Uterus (tissue), 4 donors: ENCODE data around the gene HIC1. TPM values are rescaled to one million over a fixed set of nuclear protein-coding genes. Genes with fewer than 3 reads are reported as not detected.

Experiments used
- DNase-seq, 2 donors: peaks; one replicate each; pipeline ENCODE4 v3.0.0-alpha.2; 2019 to 2020
- H3K27ac ChIP-seq, 2 donors: fragments of 200-600 bp; sonication (generic); 1 replicate in 1 of 2; 2 replicates in 1 of 2; pipeline ENCODE4 v1.5.1; 2016 to 2018
- H3K27me3 ChIP-seq, 2 donors: fragments of 200-600 bp; sonication (generic); one replicate each; pipeline ENCODE4 v1.5.1; 2018 to 2019; ENCODE audit warnings: control low read depth in 1 of 2
- H3K36me3 ChIP-seq, 2 donors: fragments of 200-600 bp; sonication (generic); one replicate each; pipeline ENCODE4 v1.5.1; 2019; ENCODE audit warnings: control low read depth in 1 of 2
- H3K4me1 ChIP-seq, 2 donors: fragments of 200-600 bp; sonication (generic); one replicate each; pipeline ENCODE4 v1.5.1; 2018 to 2019; ENCODE audit warnings: control low read depth in 1 of 2
- H3K4me3 ChIP-seq, 2 donors: fragments of 200-600 bp; sonication (generic); 1 replicate in 1 of 2; 2 replicates in 1 of 2; pipeline ENCODE4 v1.5.1; 2018 to 2019; ENCODE audit warnings: mild to moderate bottlenecking in 1 of 2
- H3K9me3 ChIP-seq, 2 donors: fragments of 200-600 bp; sonication (generic); one replicate each; pipeline ENCODE4 v1.5.1; 2019; ENCODE audit warnings: control low read depth in 1 of 2
- POLR2A ChIP-seq, 2 donors: fragments of 450-650 bp; IDR thresholded peaks; one replicate each; pipeline ENCODE4 v1.6.1; 2016; ENCODE audit warnings: antibody characterized with exemption in 2 of 2, mild to moderate bottlenecking in 1 of 2, moderate library complexity in 1 of 2
- intact Hi-C: fragments of 100-400 bp; cut with DNase I; formaldehyde crosslinking; loops from one replicate; pipeline ENCODE4 v1.15.1; 2023; ENCODE audit warnings: low total_unique reads
- total RNA-seq, 4 donors: library from RNA; depleted of rRNA in 3 of 4; stranded (reverse); fragments of >200 nt in 3 of 4; gene quantifications; one replicate each; pipeline versions ENCODE4 v1.1.0 to v1.2.4, GENCODE V29; 2014 to 2023
- TF ChIP-seq, protein P1 (sequence below), 4 experiments: fragments of 200-600 bp in 2 of 4; fragments of 450-650 bp in 2 of 4; sonication (generic) in 2 of 4; IDR thresholded peaks; one replicate each; pipeline ENCODE4 v1.5.1; 2016 to 2019; ENCODE audit warnings: antibody characterized with exemption in 4 of 4, mild to moderate bottlenecking in 2 of 4, moderate library complexity in 1 of 4
- donor health status: DM: yes; HTN: yes; CAD: no.

Gene HIC1, protein sequence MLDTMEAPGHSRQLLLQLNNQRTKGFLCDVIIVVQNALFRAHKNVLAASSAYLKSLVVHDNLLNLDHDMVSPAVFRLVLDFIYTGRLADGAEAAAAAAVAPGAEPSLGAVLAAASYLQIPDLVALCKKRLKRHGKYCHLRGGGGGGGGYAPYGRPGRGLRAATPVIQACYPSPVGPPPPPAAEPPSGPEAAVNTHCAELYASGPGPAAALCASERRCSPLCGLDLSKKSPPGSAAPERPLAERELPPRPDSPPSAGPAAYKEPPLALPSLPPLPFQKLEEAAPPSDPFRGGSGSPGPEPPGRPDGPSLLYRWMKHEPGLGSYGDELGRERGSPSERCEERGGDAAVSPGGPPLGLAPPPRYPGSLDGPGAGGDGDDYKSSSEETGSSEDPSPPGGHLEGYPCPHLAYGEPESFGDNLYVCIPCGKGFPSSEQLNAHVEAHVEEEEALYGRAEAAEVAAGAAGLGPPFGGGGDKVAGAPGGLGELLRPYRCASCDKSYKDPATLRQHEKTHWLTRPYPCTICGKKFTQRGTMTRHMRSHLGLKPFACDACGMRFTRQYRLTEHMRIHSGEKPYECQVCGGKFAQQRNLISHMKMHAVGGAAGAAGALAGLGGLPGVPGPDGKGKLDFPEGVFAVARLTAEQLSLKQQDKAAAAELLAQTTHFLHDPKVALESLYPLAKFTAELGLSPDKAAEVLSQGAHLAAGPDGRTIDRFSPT
- total RNA-seq = 10 to 100 TPM; 21.8 to 86.9 (median 54.2) TPM

DNA sequence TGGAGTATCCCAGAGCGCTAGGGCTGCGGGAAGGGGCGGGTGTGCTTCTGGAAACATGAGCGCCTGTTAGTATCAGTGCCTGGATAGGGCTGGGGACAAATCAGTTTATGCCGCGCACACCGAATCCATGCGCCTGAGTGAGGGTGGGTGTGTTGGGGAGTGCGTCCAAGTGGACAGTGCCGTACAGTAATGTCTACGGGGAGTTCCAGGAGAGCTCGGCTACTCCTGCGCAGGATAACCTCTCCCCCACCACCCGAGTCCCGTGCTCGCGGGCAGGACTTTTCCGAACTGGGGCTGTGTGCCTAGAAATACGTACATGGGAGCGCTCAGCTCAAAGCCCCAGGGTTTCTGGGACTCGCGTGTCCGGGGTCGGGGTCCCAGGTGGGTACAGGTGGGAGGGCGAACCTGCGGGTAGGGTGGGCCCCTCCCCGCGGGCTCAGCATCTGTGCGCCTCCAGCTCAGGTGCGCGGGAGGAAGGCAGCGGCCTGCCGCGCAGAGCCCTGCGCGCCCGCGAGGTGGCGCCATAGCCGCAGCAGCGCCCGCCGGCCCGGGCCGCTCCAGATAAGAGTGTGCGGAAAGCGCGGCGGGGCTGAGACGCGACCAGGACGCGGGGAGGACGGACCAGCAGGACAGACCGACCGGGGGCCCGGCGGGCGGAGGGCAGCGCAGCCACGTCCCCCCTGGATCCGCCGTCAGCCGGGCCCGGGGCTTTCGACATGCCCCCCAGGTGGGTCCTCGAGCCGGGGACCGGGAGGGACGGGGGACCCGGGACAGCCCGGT, at the start of gene HIC1:
Gene HIC1, plus strand, starts transcription at position 592 of the 780 bp plus-strand sequence. CDS start 1,588 bp downstream, outside the sequence.
- H3K27me3 ChIP-seq = no peaks in the 10 kb centered on the region

DNA sequence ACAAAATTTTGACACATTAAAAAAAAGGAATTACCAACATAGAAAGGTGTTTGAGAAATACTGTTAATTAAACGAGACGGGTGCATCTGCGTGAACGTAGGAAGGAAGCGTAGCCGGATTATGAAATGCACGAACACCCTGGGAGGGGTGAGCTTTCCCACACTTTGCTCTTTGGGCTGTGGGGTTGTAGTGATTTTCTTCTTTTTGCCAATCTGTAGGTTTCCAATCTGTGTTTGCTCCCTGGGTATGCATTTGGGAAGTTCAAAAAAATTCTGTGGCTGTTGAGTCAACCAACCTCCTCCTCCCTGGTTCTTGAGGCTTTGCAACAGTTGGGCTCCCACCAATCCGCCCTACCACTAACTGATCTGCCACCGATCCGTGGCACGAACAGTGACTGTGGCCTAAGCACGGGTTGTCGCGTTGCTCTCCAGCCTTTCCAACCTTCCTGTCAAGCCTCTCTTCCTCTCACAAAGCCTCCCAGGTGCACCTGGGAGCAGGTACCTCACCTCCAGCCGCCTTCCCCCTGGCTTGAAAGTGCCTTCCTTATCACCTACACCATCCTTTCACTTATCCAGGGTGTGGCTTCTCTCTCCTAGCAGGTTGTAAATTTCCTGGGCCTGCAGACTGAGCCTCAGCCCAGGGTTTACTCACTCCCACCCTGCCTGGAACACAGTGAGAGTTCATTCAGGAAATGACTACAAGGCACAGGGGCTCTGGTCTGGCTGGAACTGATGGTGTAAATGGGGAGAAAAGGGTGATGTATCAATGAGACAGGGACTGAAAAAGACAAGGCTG, 46.4 kb upstream of the HIC1 start:
- intact Hi-C loops = no loop called here
- TF ChIP-seq POLR2A (IDR thresholded peaks at IDR 0.05) = no peak
- TF ChIP-seq, protein P1, sequence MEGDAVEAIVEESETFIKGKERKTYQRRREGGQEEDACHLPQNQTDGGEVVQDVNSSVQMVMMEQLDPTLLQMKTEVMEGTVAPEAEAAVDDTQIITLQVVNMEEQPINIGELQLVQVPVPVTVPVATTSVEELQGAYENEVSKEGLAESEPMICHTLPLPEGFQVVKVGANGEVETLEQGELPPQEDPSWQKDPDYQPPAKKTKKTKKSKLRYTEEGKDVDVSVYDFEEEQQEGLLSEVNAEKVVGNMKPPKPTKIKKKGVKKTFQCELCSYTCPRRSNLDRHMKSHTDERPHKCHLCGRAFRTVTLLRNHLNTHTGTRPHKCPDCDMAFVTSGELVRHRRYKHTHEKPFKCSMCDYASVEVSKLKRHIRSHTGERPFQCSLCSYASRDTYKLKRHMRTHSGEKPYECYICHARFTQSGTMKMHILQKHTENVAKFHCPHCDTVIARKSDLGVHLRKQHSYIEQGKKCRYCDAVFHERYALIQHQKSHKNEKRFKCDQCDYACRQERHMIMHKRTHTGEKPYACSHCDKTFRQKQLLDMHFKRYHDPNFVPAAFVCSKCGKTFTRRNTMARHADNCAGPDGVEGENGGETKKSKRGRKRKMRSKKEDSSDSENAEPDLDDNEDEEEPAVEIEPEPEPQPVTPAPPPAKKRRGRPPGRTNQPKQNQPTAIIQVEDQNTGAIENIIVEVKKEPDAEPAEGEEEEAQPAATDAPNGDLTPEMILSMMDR (IDR thresholded peaks at IDR 0.05) = no peak
- Histone ChIP-seq H3K4me1 (no peaks in the 10 kb centered on the region), H3K4me3 (no peak overlapping the region), H3K9me3 (no peaks in the 10 kb centered on the region), H3K36me3 (no peaks in the 10 kb centered on the region), H3K27me3 (no peaks in the 10 kb centered on the region), H3K27ac (no peak overlapping the region)
- DNase-seq = no peak

More for the DNA sequence above, at the start of gene HIC1:
- Histone ChIP-seq H3K36me3 (no peaks in the 10 kb centered on the region), H3K27ac (peak within 1 kb of the TSS; percentile 94 to 99), H3K4me1 (peaks cover 3 to 26% of the 10 kb centered on the region in 2 donors), H3K4me3 (peak within 1 kb of the TSS; percentile 46 to 90), H3K9me3 (no peaks in the 10 kb centered on the region)
- DNase-seq = peak; percentile 83 to 85
- intact Hi-C loops = loop anchor here (2.0 to 10.0 kb wide), 2 partner anchors 120 to 190 kb away; no protein-coding TSS in a partner anchor
- TF ChIP-seq POLR2A (IDR thresholded peaks at IDR 0.05) = peak; percentile 89 to 94
- TF ChIP-seq, protein P1 (IDR thresholded peaks at IDR 0.05) = peak; percentile 83 to 99 (median 98)

DNA sequence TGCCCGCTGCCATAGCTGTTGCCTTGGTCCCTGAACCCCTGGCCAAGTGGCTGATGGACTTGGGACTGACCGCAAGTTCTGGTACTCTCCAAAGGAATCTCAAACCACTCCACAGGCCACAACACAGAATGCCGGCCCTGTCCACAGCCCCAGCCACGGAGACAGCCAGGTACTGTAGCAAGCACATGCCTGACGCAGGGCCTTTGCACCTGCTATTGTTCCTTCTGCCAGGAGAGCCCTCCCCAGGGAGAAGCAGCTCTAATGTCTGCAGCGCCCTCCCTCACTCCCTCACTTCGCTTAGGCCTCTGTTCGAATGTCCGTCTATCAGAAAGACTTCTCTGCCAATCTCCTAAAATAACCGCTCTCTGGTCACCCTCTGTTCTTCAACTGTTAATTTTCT, 45.2 kb upstream of the HIC1 start:
- H3K27ac ChIP-seq = no peak overlapping the region
- no peak overlapping the region for H3K4me3 ChIP-seq
- DNase-seq = no peak
- H3K36me3 ChIP-seq = no peaks in the 10 kb centered on the region
- no peaks in the 10 kb centered on the region for H3K9me3 ChIP-seq
- no peaks in the 10 kb centered on the region for H3K27me3 ChIP-seq
- intact Hi-C loops = no loop called here
- TF ChIP-seq POLR2A (IDR thresholded peaks at IDR 0.05) = no peak
- TF ChIP-seq, protein P1 (IDR thresholded peaks at IDR 0.05) = no peak
- H3K4me1 ChIP-seq = no peaks in the 10 kb centered on the region

DNA sequence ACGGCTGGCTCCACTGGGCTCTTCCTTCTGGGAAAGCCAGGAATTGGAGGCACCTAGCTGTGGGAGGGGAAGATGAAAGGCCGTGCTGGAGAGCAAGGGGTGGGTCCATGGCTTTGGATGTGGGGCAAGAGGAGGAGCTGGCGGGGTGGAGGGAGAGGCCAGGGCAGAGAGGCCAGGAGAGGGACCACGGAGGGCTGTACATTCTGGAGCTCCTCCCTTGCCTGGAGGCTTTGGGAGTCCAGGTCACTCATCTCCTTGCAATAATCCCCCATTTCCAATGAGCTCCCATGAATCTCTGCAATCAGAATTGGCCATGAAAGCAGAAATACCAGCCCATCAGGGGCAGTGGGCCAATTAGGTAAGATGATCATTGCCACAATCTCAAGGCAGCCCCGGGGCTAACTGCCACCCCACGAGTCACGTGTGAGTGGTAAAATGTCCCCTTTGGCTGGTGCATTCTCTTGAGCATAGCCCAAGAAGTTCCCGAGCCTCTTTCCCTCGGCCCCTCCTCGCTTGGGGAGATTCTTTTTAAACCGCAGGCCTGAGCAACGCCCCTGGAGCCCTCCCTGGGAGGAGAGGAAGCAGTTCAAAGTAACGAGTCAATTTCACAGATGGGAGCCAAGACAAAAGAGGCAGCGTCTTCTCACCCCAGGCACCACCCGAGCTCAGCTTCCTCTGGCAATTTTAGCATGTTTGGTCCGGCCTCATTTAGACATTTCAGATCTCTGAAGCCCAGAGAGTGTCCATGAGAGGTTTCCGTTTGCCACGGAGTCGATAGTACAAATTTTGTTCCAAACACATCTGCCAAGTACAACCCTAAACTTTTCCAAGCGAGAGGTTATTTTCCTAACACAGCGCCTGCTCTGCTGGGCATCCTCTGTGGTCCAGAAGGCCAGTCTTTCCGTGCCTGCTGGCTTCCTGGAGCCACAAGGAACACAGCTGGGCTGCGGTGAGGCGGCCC, 43.2 kb upstream of the HIC1 start:
- no peak for DNase-seq
- intact Hi-C loops = no loop called here
- Histone ChIP-seq H3K36me3 (no peaks in the 10 kb centered on the region), H3K27me3 (no peaks in the 10 kb centered on the region), H3K27ac (peak overlapping the region; percentile 45 to 71), H3K9me3 (no peaks in the 10 kb centered on the region), H3K4me3 (no peak overlapping the region), H3K4me1 (no peaks in the 10 kb centered on the region)
- TF ChIP-seq, protein P1 (IDR thresholded peaks at IDR 0.05) = no peak
- no peak for TF ChIP-seq POLR2A (IDR thresholded peaks at IDR 0.05)
